ENCODE data around the gene DCANP1.

DCANP1 gene

DNA sequence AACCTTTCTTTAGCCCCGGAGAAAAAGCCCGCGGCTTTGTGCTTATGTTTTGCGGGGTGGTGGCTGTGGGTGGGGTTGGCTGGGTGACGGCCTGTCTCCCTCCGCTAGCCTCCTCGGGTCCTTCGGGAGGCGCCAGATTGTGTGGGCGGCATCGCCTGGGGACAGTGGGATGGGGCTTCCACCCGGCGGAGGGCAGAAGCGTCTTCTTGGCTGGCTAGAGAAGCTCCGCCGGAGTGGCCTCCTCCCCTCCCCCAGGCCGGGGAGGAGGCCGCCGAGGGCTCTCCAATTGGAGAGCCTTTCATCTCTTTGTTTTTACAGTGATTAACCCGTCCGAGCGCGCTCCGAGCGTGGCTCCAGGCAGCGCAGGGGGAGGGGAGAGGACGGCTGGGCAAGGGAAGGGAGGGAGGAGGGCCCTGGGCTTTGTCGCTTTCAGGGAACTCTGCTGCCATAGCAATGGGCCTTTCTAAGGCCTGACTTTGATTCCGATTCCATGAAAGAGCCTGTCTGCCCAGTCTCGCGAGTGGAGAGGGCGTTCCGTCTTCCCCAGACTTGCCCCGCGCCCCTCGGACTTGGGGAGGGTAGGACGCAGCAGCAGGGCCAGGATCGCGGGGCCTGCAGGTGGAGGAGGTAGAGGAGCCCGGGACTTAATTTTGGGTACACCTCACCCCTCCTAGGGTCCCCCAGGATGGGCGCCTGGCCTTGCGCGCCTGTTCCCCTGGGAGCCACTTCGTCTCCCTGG is 41.7 kb upstream of the DCANP1 start:
- Histone ChIP-seq H3K4me1 (ENCODE audit: control insufficient read depth, insufficient read depth, low read length, poor library complexity, severe bottlenecking) (peaks cover 34% of the 10 kb centered on the region), H3K27ac (ENCODE audit: low read depth, low read length, severe bottlenecking) (no peak overlapping the region), H3K4me3 (ENCODE audit: extremely low read depth, insufficient read depth, low read length, poor library complexity, severe bottlenecking) (peak overlapping the region; percentile 23), H3K36me3 (ENCODE audit: control insufficient read depth, insufficient read depth, low read length) (no peaks in the 10 kb centered on the region), H3K9me3 (ENCODE audit: control insufficient read depth, low read length) (no peaks in the 10 kb centered on the region)
- WGBS, 2 experiments (ENCODE audit: insufficient coverage in 2 of 2), result 1% methylated on average over 12 to 15 of the region's 44 CpGs

DNA sequence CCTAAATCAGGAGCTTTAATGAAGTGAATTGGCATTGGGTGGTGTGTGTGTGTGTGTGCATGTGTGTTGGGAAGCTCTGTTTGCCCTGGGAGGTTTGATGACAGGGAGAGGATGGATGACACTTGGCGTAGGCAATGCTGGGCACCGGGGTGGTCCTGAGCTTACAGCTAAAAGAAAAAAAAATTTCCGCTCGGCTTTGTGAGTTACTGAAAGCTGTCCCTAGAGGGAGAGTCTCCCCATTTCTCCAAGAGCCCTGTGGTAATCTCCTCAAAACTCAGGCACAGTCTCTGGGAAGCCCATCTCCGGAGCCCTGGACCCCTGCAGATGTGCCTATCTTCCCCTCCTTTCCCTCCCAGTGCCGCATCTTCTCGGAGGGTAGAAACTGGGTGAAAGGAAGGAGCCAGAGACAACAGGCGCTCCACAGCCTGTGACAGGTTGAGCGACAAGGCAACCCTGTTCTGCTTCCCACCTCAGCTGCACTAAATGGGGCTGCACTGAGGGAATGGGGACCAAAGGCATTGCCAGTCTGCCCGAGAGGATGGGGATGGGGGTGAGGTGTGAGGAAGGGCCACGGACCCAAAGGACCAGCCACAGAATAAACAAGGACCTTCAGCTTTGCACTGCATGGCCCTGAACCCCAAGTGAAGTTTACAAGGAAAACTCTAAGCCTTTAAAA is 40.8 kb upstream of the DCANP1 start:
- Histone ChIP-seq H3K27ac (ENCODE audit: low read depth, low read length, severe bottlenecking) (no peak overlapping the region), H3K36me3 (ENCODE audit: control insufficient read depth, insufficient read depth, low read length) (no peaks in the 10 kb centered on the region), H3K4me1 (ENCODE audit: control insufficient read depth, insufficient read depth, low read length, poor library complexity, severe bottlenecking) (peaks cover 34% of the 10 kb centered on the region), H3K4me3 (ENCODE audit: extremely low read depth, insufficient read depth, low read length, poor library complexity, severe bottlenecking) (no peak overlapping the region), H3K9me3 (ENCODE audit: control insufficient read depth, low read length) (no peaks in the 10 kb centered on the region)
- WGBS, 2 experiments (ENCODE audit: insufficient coverage in 2 of 2), result 9 to 15% methylated on average over 4 to 6 of the region's 11 CpGs

DNA sequence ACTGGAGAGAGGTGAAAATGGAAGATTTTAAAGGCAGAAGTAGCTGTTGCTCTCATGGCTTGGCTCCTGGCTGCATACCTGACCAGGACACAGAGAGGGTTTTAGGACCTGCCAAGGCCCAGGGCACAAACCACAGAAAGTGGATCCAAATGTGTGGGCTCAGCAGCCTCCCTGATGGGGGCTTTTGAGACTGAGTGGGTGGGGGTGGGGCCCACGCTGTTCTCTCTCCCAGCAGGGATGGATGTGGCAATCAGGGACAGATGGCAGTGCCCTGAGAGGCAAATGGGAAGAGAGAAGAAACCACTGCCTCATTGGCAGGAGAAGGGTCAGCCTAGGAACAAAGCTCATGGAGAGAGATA is 39.9 kb upstream of the DCANP1 start:
- H3K27ac ChIP-seq (ENCODE audit: low read depth, low read length, severe bottlenecking), result no peak overlapping the region
- no peak overlapping the region for H3K4me3 ChIP-seq (ENCODE audit: extremely low read depth, insufficient read depth, low read length, poor library complexity, severe bottlenecking)
- H3K36me3 ChIP-seq (ENCODE audit: control insufficient read depth, insufficient read depth, low read length), result no peaks in the 10 kb centered on the region
- no peaks in the 10 kb centered on the region for H3K9me3 ChIP-seq (ENCODE audit: control insufficient read depth, low read length)
- WGBS, 2 experiments (ENCODE audit: insufficient coverage in 2 of 2), result 40 to 56% methylated on average over 1 of the region's 1 CpG
- peaks cover 34% of the 10 kb centered on the region for H3K4me1 ChIP-seq (ENCODE audit: control insufficient read depth, insufficient read depth, low read length, poor library complexity, severe bottlenecking)

DNA sequence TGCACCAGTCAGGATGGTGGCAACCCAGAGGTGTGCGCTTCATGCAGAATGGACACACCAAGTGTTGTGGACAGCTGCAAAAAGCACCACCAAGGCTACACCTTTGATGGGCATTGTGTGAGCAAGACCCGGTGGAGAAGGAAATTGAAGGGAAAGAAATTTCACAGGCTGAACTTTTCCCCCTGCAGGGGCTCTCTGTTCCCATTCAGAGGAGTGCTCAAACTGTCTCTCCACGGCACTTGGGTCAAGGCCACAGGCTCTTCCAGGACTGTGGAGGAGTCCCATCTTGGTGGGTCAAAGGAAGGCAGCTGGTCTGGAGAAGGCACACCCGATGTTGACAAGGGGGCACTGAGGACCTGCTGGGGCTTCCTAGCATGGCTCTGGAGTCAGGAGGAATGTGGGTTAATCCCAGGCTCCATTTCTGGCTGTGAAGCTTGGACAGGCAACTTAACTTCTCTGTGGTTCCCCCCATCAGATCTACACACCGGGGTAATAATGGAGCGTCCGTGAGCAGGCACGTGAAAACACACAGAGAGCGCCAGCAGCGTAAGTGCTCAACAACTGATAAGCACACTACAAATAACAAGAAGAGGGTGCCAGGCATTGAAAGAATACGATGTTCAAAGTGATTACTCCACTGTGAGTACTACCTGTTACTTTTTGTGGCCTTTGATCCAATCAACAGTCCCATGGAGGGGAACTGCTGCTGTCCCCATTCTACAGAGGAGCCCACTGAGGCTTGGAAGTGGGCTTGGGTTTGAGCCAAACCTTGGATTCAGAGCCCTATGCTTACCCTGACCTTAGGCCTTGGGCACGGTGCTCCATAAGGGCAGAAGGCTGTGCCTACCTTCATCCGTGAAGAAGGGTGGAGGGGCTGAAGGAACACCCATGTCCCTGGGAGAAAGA is 39.2 kb upstream of the DCANP1 start:
- H3K27ac ChIP-seq (ENCODE audit: low read depth, low read length, severe bottlenecking), result no peak overlapping the region
- no peaks in the 10 kb centered on the region for H3K9me3 ChIP-seq (ENCODE audit: control insufficient read depth, low read length)
- 79 to 83% methylated on average over 8 to 12 of the region's 13 CpGs for WGBS, 2 experiments (ENCODE audit: insufficient coverage in 2 of 2)
- peaks cover 30% of the 10 kb centered on the region for H3K4me1 ChIP-seq (ENCODE audit: control insufficient read depth, insufficient read depth, low read length, poor library complexity, severe bottlenecking)
- no peak overlapping the region for H3K4me3 ChIP-seq (ENCODE audit: extremely low read depth, insufficient read depth, low read length, poor library complexity, severe bottlenecking)
- H3K36me3 ChIP-seq (ENCODE audit: control insufficient read depth, insufficient read depth, low read length), result no peaks in the 10 kb centered on the region

DNA sequence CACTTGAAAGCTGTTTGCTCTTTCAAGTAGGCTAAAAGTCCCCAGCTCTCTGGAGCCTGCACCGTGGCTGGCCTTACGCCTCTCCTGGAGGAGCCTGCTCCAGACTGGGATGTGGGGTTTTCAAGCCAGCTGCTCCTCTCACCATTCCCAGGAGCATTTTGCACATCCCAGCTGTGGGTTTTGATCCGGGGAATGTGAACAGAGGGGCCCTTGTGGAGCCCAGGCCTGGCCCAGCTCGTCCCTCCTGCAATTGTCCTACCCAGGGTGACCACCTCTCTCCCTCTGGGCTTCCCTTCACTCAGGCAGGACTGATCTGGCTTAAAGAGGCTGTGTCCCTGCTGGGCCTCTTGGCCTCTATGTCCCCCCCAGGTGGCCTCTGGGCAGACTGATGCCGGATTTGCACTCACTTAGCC is 37.5 kb upstream of the DCANP1 start:
- peaks cover 18% of the 10 kb centered on the region for H3K4me1 ChIP-seq (ENCODE audit: control insufficient read depth, insufficient read depth, low read length, poor library complexity, severe bottlenecking)
- WGBS, 2 experiments (ENCODE audit: insufficient coverage in 2 of 2), result 57 to 58% methylated on average over 4 to 5 of the region's 5 CpGs
- no peaks in the 10 kb centered on the region for H3K9me3 ChIP-seq (ENCODE audit: control insufficient read depth, low read length)
- no peak overlapping the region for H3K27ac ChIP-seq (ENCODE audit: low read depth, low read length, severe bottlenecking)
- no peak overlapping the region for H3K4me3 ChIP-seq (ENCODE audit: extremely low read depth, insufficient read depth, low read length, poor library complexity, severe bottlenecking)
- H3K36me3 ChIP-seq (ENCODE audit: control insufficient read depth, insufficient read depth, low read length), result no peaks in the 10 kb centered on the region

DNA sequence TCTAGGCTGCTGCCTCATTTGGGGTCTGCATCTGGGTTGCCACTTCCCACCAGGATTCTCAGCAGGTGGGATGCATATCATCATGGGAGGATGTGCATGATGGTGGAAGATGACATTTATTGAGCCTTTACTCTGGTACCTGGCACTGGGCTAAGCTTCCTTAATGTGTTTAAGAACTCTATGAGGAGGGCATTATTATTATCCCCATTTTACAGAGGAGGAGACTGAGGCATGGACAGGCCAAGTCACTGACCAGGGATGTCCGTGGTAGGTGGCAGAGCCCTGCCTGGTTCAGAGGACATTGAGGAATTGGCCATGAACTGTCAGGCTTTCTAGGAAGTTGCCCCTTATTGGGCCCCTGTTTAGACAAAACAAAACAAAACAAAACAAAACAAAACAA is 36.1 kb upstream of the DCANP1 start:
- WGBS, 2 experiments (ENCODE audit: insufficient coverage in 2 of 2), result 100% methylated on average over 1 of the region's 1 CpG
- Histone ChIP-seq H3K36me3 (ENCODE audit: control insufficient read depth, insufficient read depth, low read length) (no peaks in the 10 kb centered on the region), H3K4me1 (ENCODE audit: control insufficient read depth, insufficient read depth, low read length, poor library complexity, severe bottlenecking) (peaks cover 7% of the 10 kb centered on the region), H3K4me3 (ENCODE audit: extremely low read depth, insufficient read depth, low read length, poor library complexity, severe bottlenecking) (no peak overlapping the region), H3K27ac (ENCODE audit: low read depth, low read length, severe bottlenecking) (no peak overlapping the region), H3K9me3 (ENCODE audit: control insufficient read depth, low read length) (no peaks in the 10 kb centered on the region)

DNA sequence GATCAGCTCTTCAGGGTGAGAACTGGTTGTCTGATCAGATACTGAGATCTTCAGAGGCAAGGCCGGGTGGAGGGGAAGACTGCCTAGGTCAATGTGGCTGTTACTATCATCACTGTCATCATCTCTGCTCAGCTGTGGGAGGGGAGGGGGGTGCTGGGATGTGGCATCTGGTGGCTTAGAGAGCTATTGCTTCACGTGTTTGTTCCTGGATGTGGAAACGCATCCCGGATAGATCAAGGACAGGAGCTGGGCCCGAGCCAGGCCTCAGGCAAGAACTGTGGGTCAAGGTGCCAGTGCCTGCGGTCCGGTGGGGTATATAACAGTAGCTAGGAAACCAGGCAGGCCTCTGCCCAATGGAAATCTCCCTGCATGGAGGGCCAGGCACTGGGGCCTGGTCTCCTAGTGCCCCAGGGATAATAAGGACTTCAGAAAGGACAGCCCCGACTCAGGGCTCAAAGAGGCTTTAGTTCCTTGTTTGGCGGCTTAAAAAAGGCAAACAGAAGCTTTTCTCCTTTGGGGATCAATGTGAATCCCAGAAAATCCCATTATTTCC is 35.3 kb upstream of the DCANP1 start:
- WGBS, 2 experiments (ENCODE audit: insufficient coverage in 2 of 2), result 89 to 90% methylated on average over 8 of the region's 9 CpGs
- Histone ChIP-seq H3K4me3 (ENCODE audit: extremely low read depth, insufficient read depth, low read length, poor library complexity, severe bottlenecking) (no peak overlapping the region), H3K9me3 (ENCODE audit: control insufficient read depth, low read length) (no peaks in the 10 kb centered on the region), H3K27ac (ENCODE audit: low read depth, low read length, severe bottlenecking) (no peak overlapping the region), H3K4me1 (ENCODE audit: control insufficient read depth, insufficient read depth, low read length, poor library complexity, severe bottlenecking) (no peaks in the 10 kb centered on the region), H3K36me3 (ENCODE audit: control insufficient read depth, insufficient read depth, low read length) (no peaks in the 10 kb centered on the region)

DNA sequence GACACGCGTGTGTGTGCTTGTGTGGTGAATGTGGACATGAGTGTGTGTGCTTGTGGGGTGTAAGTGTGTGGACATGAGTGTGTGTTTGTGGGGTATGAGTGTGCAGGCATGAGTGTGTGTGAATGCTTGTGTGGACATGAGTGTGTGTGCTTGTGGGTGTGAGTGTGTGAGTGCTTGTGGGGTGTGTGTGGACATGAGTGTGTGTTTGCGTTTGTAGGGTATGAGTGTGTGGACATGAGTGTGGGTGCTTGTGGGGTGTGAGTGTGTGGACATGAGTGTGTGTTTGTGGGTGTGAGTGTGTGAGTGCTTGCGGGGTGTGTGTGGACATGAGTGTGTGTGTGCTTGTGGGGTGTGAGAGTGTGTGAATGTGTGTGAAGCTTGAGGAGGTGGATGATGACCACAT is 34.8 kb upstream of the DCANP1 start:
- Histone ChIP-seq H3K4me1 (ENCODE audit: control insufficient read depth, insufficient read depth, low read length, poor library complexity, severe bottlenecking) (no peaks in the 10 kb centered on the region), H3K27ac (ENCODE audit: low read depth, low read length, severe bottlenecking) (no peak overlapping the region), H3K36me3 (ENCODE audit: control insufficient read depth, insufficient read depth, low read length) (no peaks in the 10 kb centered on the region), H3K4me3 (ENCODE audit: extremely low read depth, insufficient read depth, low read length, poor library complexity, severe bottlenecking) (no peak overlapping the region), H3K9me3 (ENCODE audit: control insufficient read depth, low read length) (no peaks in the 10 kb centered on the region)
- WGBS, 2 experiments (ENCODE audit: insufficient coverage in 2 of 2), result 90 to 98% methylated on average over 3 to 4 of the region's 4 CpGs

DNA sequence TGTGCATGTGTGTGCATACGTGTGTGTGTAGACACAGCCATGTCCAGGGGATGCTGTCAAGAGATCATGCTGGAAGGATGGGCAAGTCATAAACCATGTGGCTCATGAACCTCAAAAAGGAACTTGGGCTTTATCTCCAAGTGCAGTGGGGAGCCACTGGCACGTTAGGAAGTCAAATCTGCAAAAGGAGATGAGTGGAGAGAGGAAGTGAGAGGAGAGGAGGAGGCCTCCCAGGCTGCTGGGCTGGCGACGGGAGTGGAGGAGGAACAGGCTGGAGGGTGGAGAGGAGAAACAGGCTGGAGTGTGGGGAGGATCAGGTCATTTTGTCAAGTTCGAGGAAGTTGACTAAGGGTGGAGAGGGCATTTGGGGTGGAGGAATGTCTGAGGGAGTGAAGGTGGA is 34.2 kb upstream of the DCANP1 start:
- H3K4me1 ChIP-seq (ENCODE audit: control insufficient read depth, insufficient read depth, low read length, poor library complexity, severe bottlenecking), result no peaks in the 10 kb centered on the region
- H3K27ac ChIP-seq (ENCODE audit: low read depth, low read length, severe bottlenecking), result no peak overlapping the region
- no peaks in the 10 kb centered on the region for H3K9me3 ChIP-seq (ENCODE audit: control insufficient read depth, low read length)
- no peaks in the 10 kb centered on the region for H3K36me3 ChIP-seq (ENCODE audit: control insufficient read depth, insufficient read depth, low read length)
- 86% methylated on average over 5 of the region's 5 CpGs for WGBS, 2 experiments (ENCODE audit: insufficient coverage in 2 of 2)
- no peak overlapping the region for H3K4me3 ChIP-seq (ENCODE audit: extremely low read depth, insufficient read depth, low read length, poor library complexity, severe bottlenecking)

DNA sequence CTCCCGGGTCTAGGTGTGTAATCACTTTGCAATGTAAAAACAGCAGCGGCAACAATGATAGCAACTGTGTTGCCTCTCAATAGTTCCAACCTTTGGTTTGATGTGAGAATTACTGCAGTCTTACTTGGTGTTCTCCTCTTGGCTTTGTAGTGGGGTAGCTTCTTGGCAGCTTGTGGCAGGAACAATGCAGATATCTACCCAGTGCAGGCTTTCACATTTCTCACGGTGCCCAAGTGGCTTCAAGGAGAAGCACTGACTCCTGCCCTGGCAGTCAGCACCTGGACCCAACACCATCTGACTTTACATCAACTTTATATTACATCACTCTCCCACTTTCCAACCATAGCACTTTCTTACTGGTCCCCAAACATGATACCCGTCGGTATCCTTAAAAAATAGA is 33.4 kb upstream of the DCANP1 start:
- 90 to 96% methylated on average over 3 of the region's 5 CpGs for WGBS, 2 experiments (ENCODE audit: insufficient coverage in 2 of 2)
- Histone ChIP-seq H3K36me3 (ENCODE audit: control insufficient read depth, insufficient read depth, low read length) (no peaks in the 10 kb centered on the region), H3K4me3 (ENCODE audit: extremely low read depth, insufficient read depth, low read length, poor library complexity, severe bottlenecking) (no peak overlapping the region), H3K4me1 (ENCODE audit: control insufficient read depth, insufficient read depth, low read length, poor library complexity, severe bottlenecking) (no peaks in the 10 kb centered on the region), H3K9me3 (ENCODE audit: control insufficient read depth, low read length) (no peaks in the 10 kb centered on the region), H3K27ac (ENCODE audit: low read depth, low read length, severe bottlenecking) (no peak overlapping the region)

All from mesodermal cell (in vitro differentiated cells).